Mesendoderm (in vitro differentiated cells): ENCODE results near the gene CHID1.

Experiments used
- DNase-seq: peaks from one replicate; pipeline ENCODE4 v3.0.0; 2013
- H2AK5ac ChIP-seq: 2 replicates; pipeline ENCODE4 v1.6.1; 2013; ENCODE audit warnings: low read length, inconsistent platforms
- H2BK120ac ChIP-seq: 2 replicates; pipeline ENCODE4 v1.6.1; 2013; ENCODE audit warnings: low read depth, mild to moderate bottlenecking, low read length, moderate library complexity, mixed read lengths
- H2BK15ac ChIP-seq: replicated peaks from 2 replicates; pipeline ENCODE4 v1.6.1; 2013; ENCODE audit warnings: low read depth, mild to moderate bottlenecking, moderate library complexity
- H2BK5ac ChIP-seq: 2 replicates; pipeline ENCODE4 v1.6.1; 2013; ENCODE audit warnings: low read length, inconsistent platforms
- H3K18ac ChIP-seq: 2 replicates; pipeline ENCODE4 v1.6.1; 2013; ENCODE audit warnings: mild to moderate bottlenecking, low read length, mixed read lengths
- H3K23ac ChIP-seq: one replicate; pipeline ENCODE4 v1.6.1; 2013; ENCODE audit warnings: low read length
- H3K27ac ChIP-seq: 2 replicates; pipeline ENCODE4 v1.5.1; 2013; ENCODE audit warnings: low read depth, mild to moderate bottlenecking, inconsistent platforms, low read length, moderate library complexity
- H3K27me3 ChIP-seq: 2 replicates; pipeline ENCODE4 v1.6.1; 2013; ENCODE audit warnings: low read length, control low read depth, mild to moderate bottlenecking, inconsistent platforms; ENCODE audit not compliant: insufficient read depth, poor library complexity
- H3K36me3 ChIP-seq: 2 replicates; pipeline ENCODE4 v1.6.1; 2013; ENCODE audit warnings: low read length, inconsistent platforms; ENCODE audit not compliant: control insufficient read depth, insufficient read depth
- H3K4ac ChIP-seq: one replicate; pipeline ENCODE4 v1.6.1; 2013; ENCODE audit warnings: low read depth, mild to moderate bottlenecking, low read length, moderate library complexity
- H3K4me1 ChIP-seq: 2 replicates; pipeline ENCODE4 v1.6.1; 2013; ENCODE audit warnings: low read depth, low read length, inconsistent platforms; ENCODE audit not compliant: control insufficient read depth
- H3K4me2 ChIP-seq: 2 replicates; pipeline ENCODE4 v1.6.1; 2013; ENCODE audit warnings: low read length
- H3K4me3 ChIP-seq: 2 replicates; pipeline ENCODE4 v1.5.1; 2013; ENCODE audit warnings: mild to moderate bottlenecking, low read length
- H3K56ac ChIP-seq: one replicate; pipeline ENCODE4 v1.6.1; 2013; ENCODE audit warnings: low read length
- H3K79me1 ChIP-seq: 2 replicates; pipeline ENCODE4 v1.6.1; 2013; ENCODE audit warnings: low read length, inconsistent platforms
- H3K79me2 ChIP-seq: 2 replicates; pipeline ENCODE4 v1.6.1; 2013; ENCODE audit warnings: mild to moderate bottlenecking, low read length; ENCODE audit not compliant: control insufficient read depth, insufficient read depth
- H3K9ac ChIP-seq: 2 replicates; pipeline ENCODE4 v1.6.1; 2013; ENCODE audit warnings: low read length, inconsistent platforms
- H4K5ac ChIP-seq: one replicate; pipeline ENCODE4 v1.6.1; 2013; ENCODE audit warnings: low read length
- H4K8ac ChIP-seq: one replicate; pipeline ENCODE4 v1.6.1; 2013; ENCODE audit warnings: low read depth, mild to moderate bottlenecking, control low read depth, low read length, moderate library complexity
- WGBS: extraction: QIAGEN DNeasy Blood & Tissue Kit; methylation state at CpG from one replicate; pipeline ENCODE4 v1.1.7; 2013; ENCODE audit warnings: low lambda C conversion rate, missing lambda C conversion rate; ENCODE audit not compliant: insufficient coverage; ENCODE audit errors: extremely low coverage; 5-methylcytosine and 5-hydroxymethylcytosine counted together

CHID1 gene

DNA sequence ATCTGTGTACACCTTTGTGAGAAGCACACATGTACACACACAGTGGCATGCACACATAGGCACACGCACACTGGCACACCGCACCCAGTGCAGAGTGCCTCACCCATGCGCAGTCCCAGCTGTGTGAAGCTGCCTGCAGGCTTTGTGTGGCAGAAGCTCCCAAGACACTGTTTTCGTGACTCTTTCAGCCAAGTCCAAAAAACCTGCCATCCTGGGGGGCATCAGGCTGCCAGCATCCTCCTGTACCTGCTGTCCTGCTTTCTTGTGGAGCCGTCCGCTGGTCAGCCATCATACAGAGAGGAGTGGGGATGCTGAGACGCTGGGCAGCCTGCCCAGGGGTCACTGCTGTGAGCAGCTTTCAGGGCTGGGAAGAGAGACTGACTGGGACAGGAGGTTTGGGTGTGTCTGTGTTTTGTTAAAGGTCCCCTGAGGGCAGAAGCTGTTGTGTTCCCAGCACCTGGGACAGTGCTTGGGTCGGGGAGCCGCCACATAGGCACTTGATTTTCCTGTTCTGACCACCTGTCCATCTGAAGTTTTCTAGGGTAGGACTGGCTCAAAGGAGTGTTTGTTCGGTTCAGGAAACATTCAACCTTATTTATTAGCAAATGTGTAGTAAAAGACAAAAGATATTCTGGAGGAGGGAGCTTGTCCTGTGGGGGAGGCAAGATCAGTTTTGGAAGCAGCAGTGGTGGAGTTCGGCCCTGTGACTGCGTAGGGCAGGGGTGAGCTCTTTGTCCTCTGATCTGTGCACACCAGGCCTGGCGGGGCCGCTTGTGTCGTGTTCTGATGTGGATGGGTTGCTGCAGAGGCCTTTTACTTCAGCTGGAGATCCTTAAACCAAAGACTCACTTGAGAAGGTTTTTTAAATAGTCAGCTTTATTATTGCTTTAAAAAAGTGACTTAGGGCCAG lies 44.8 kb upstream of the CHID1 start:
- H4K5ac ChIP-seq: no peak overlapping the region
- no peak overlapping the region for H2BK15ac ChIP-seq
- H3K27me3 ChIP-seq: no peaks in the 10 kb centered on the region
- H3K4ac ChIP-seq: no peak overlapping the region
- no peak overlapping the region for H4K8ac ChIP-seq
- peaks cover 22% of the 10 kb centered on the region for H3K79me2 ChIP-seq
- H3K79me1 ChIP-seq: peaks cover 23% of the 10 kb centered on the region
- no peak overlapping the region for H3K4me2 ChIP-seq
- no peak overlapping the region for H3K4me3 ChIP-seq
- no peak overlapping the region for H2BK5ac ChIP-seq
- no peak overlapping the region for H3K27ac ChIP-seq
- no CpG with 5 or more reads among the region's 15 CpGs for WGBS
- no peak overlapping the region for H3K9ac ChIP-seq
- H3K23ac ChIP-seq: no peak overlapping the region
- H3K56ac ChIP-seq: no peak overlapping the region
- no peak overlapping the region for H3K18ac ChIP-seq
- H2BK120ac ChIP-seq: no peak overlapping the region
- peaks cover 5% of the 10 kb centered on the region for H3K4me1 ChIP-seq
- no peak overlapping the region for H2AK5ac ChIP-seq
- no peaks in the 10 kb centered on the region for H3K36me3 ChIP-seq
- DNase-seq: no peak

DNA sequence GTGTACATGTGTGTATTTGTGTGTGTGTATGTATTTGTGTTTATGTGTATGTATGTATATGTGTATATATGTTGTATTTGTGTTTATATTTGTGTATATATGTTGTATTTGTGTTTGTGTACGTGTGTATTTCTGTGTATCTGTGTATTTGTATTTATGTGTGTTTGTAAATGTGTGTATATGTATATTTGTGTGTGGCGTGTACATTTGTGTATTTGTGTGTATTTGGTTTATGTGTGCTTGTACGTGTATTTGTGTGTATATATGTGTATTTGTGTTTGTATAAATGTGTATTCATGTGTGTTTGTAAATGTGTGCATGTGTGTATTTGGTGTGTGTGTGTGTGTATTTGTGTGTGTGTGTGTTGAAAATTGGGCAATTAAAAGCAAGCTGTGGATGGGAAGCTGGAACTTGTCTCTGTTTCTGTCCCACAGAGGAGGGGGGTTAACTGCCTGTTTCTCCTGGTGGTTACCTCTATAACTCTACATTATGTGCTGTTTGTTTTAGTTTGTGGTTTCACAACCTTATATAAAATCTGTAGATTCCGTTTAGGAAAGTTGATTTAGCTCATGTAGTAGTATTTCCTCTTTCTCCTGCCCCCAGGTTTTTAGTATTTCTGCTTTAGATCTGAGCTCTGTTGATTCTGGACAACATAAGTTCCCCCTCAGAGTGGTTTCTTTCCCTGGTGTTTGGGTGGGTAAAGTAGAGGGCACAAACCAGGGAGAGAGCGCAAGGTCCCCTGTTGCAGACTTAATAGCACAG lies 44.0 kb upstream of the CHID1 start:
- no peak for DNase-seq
- Histone ChIP-seq H3K23ac (no peak overlapping the region), H2AK5ac (no peak overlapping the region), H3K4me3 (no peak overlapping the region), H3K4me1 (peaks cover 5% of the 10 kb centered on the region), H3K18ac (no peak overlapping the region), H2BK120ac (no peak overlapping the region), H3K4ac (no peak overlapping the region), H3K79me2 (peaks cover 22% of the 10 kb centered on the region), H2BK5ac (no peak overlapping the region), H4K5ac (no peak overlapping the region), H3K4me2 (no peak overlapping the region), H3K36me3 (no peaks in the 10 kb centered on the region), H4K8ac (no peak overlapping the region), H3K79me1 (peaks cover 22% of the 10 kb centered on the region), H2BK15ac (no peak overlapping the region), H3K27me3 (no peaks in the 10 kb centered on the region), H3K56ac (no peak overlapping the region), H3K9ac (no peak overlapping the region), H3K27ac (no peak overlapping the region)
- 100% methylated on average over 3 of the region's 5 CpGs for WGBS

DNA sequence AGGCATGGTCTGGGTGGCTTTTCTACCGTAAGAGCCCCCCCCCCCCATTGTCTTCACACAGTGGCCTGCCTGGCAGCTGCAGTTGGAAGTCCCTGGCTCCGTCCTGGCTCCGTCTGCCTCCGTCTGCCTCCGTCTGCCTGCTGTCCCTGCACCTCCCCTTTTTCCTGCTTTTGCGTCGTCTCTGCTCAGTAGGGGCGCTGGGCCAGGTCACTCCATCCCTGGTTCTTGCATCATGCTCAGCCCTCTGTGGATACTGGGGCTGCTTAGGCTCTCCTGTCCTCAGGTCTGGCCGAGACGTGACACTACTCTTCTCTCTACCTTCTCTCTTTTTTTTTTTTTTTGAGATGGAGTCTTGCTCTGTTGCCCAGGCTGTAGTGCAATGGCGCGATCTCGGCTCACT lies 42.9 kb upstream of the CHID1 start:
- no peak overlapping the region for H3K4me2 ChIP-seq
- no CpG with 5 or more reads among the region's 13 CpGs for WGBS
- peaks cover 5% of the 10 kb centered on the region for H3K4me1 ChIP-seq
- H2AK5ac ChIP-seq: no peak overlapping the region
- H3K36me3 ChIP-seq: no peaks in the 10 kb centered on the region
- H3K9ac ChIP-seq: no peak overlapping the region
- H3K4ac ChIP-seq: no peak overlapping the region
- no peak overlapping the region for H3K56ac ChIP-seq
- no peak overlapping the region for H4K8ac ChIP-seq
- H3K18ac ChIP-seq: no peak overlapping the region
- DNase-seq: no peak
- H3K27ac ChIP-seq: no peak overlapping the region
- peaks cover 21% of the 10 kb centered on the region for H3K79me2 ChIP-seq
- H3K23ac ChIP-seq: no peak overlapping the region
- H2BK5ac ChIP-seq: no peak overlapping the region
- peaks cover 19% of the 10 kb centered on the region for H3K79me1 ChIP-seq
- no peak overlapping the region for H2BK15ac ChIP-seq
- H2BK120ac ChIP-seq: no peak overlapping the region
- no peak overlapping the region for H4K5ac ChIP-seq
- H3K4me3 ChIP-seq: no peak overlapping the region
- no peaks in the 10 kb centered on the region for H3K27me3 ChIP-seq

DNA sequence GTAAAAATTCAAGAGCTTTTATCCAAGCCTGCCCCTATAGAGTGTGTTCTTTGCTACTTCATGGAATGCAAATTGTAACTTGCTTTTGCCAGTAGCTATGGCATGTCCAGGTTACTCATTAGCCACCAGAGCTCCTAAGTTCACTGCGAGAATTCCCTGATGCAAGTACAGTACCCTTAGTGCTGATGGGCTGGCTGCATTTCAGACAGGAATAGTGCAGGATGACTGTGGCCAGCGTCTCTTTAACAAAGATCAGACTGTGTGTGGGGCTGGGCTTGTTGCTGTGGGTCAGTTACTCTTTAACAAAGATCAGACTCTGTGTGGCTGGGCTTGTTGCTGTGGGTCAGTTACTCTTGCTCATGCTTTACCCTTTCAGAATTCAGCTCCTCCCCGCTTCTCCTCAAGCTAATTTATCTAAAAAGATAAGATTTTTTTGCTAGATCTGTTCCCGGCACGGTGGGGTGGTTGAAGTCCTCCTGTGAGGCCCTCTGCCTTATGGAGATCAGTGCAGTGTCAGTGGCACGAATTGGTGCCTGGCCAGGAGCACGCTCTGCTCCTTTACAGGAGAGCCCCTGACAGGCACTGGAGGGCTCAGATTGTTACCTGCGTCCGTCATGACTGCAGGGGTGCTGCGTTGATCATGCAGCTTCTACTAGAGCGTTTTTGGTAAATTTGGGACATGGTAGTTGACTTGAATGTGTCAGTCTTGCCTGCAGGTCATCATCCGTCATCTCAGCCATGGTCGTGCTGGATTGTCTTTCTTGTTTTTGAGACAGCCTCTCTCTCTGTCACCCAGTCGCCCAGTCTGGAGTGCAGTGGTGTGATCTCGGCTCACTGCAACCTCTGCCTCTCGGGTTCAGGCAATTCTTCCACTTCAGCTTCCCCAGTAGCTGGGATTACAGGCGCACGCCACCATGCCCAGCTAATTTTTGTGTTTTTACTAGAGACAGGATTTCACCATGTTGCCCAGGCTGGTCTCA lies 42.1 kb upstream of the CHID1 start:
- DNase-seq: peak; percentile 62
- peaks cover 17% of the 10 kb centered on the region for H3K79me1 ChIP-seq
- H2BK15ac ChIP-seq: no peak overlapping the region
- peaks cover 19% of the 10 kb centered on the region for H3K79me2 ChIP-seq
- no CpG with 5 or more reads among the region's 18 CpGs for WGBS
- no peaks in the 10 kb centered on the region for H3K36me3 ChIP-seq
- H3K27ac ChIP-seq: peak overlapping the region; percentile 56
- H3K9ac ChIP-seq: no peak overlapping the region
- H4K8ac ChIP-seq: no peak overlapping the region
- H2BK5ac ChIP-seq: no peak overlapping the region
- no peaks in the 10 kb centered on the region for H3K27me3 ChIP-seq
- H2AK5ac ChIP-seq: no peak overlapping the region
- no peak overlapping the region for H3K4me2 ChIP-seq
- no peak overlapping the region for H4K5ac ChIP-seq
- no peak overlapping the region for H3K56ac ChIP-seq
- peaks cover 5% of the 10 kb centered on the region for H3K4me1 ChIP-seq
- H2BK120ac ChIP-seq: no peak overlapping the region
- no peak overlapping the region for H3K4me3 ChIP-seq
- no peak overlapping the region for H3K4ac ChIP-seq
- H3K18ac ChIP-seq: no peak overlapping the region
- no peak overlapping the region for H3K23ac ChIP-seq

- H3K4me1 ChIP-seq: peaks cover 5% of the 10 kb centered on the region
- no peak overlapping the region for H3K18ac ChIP-seq
- H2BK5ac ChIP-seq: no peak overlapping the region
- no peak overlapping the region for H3K4me2 ChIP-seq
- no peak overlapping the region for H3K4me3 ChIP-seq
- WGBS: no CpG with 5 or more reads among the region's 9 CpGs
- H2AK5ac ChIP-seq: no peak overlapping the region
- H3K9ac ChIP-seq: no peak overlapping the region
- H2BK120ac ChIP-seq: no peak overlapping the region
- no peak overlapping the region for H2BK15ac ChIP-seq
- no peak overlapping the region for H3K27ac ChIP-seq
- H4K5ac ChIP-seq: no peak overlapping the region
- H3K79me1 ChIP-seq: peaks cover 12% of the 10 kb centered on the region
- no peak overlapping the region for H3K56ac ChIP-seq
- H3K27me3 ChIP-seq: no peaks in the 10 kb centered on the region
- H3K36me3 ChIP-seq: no peaks in the 10 kb centered on the region
- no peak overlapping the region for H4K8ac ChIP-seq
- no peak for DNase-seq
- H3K79me2 ChIP-seq: peaks cover 13% of the 10 kb centered on the region
- no peak overlapping the region for H3K4ac ChIP-seq
- H3K23ac ChIP-seq: no peak overlapping the region
Observed at GRCh38 chr11:951507-951906, 40.9 kb upstream of the CHID1 start.
